Naive thymus-derived CD4-positive, alpha-beta T cell (primary cell): ENCODE data around the gene ATP5F1E. TPM values are rescaled to one million over a fixed set of nuclear protein-coding genes. Genes with fewer than 3 reads are reported as not detected.

Source experiments
- ATAC-seq: fragments of 150-1000 bp; cut with Tn5 transposase; 2 replicates; pipeline ENCODE4 v1.10.0; 2021; ENCODE audit warnings: mild to moderate bottlenecking, moderate library complexity
- CTCF ChIA-PET: fragments of 350-600 bp; sonication (Branson Sonifier 250); formaldehyde crosslinking; loops from one replicate; lab custom pipeline; 2021; ENCODE audit warnings: antibody characterized with exemption; lab: Charles Lee
- POLR2A ChIA-PET: fragments of 350-600 bp; sonication (Branson Sonifier 250); formaldehyde crosslinking; loops from one replicate; lab custom pipeline; 2021; ENCODE audit warnings: antibody characterized with exemption, inconsistent platforms; lab: Charles Lee
- DNase-seq, 9 donors: peaks; one replicate each; pipeline versions ENCODE4 v3.0.0 to v3.0.0-alpha.2; 2020 to 2022; ENCODE audit warnings: mixed read lengths in 1 of 9
- H3K27ac ChIP-seq: one replicate; pipeline ENCODE4 v1.7.0; 2013; ENCODE audit warnings: mild to moderate bottlenecking, low read depth, low read length, moderate library complexity
- H3K27me3 ChIP-seq, 2 donors: one replicate each; pipeline ENCODE4 v1.7.0; 2013; ENCODE audit warnings: low read length in 2 of 2, mild to moderate bottlenecking in 2 of 2, moderate library complexity in 2 of 2; ENCODE audit not compliant: control insufficient read depth in 2 of 2, insufficient read depth in 2 of 2
- H3K36me3 ChIP-seq, 3 experiments: 1 replicate in 2 of 3; 2 replicates in 1 of 3; pipeline ENCODE4 v1.7.0; 2013; ENCODE audit warnings: low read length in 3 of 3, mild to moderate bottlenecking in 3 of 3, moderate library complexity in 1 of 3; ENCODE audit not compliant: insufficient read depth in 3 of 3, control insufficient read depth in 2 of 3
- H3K4me1 ChIP-seq, 2 donors: one replicate each; pipeline ENCODE4 v1.7.0; 2013; ENCODE audit warnings: low read length in 2 of 2, mild to moderate bottlenecking in 2 of 2, moderate library complexity in 1 of 2; ENCODE audit not compliant: control insufficient read depth in 2 of 2, insufficient read depth in 2 of 2
- H3K4me3 ChIP-seq: 2 replicates; pipeline ENCODE4 v1.7.0; 2013; ENCODE audit warnings: mild to moderate bottlenecking, low read length
- H3K9me3 ChIP-seq, 3 experiments: 1 replicate in 2 of 3; 2 replicates in 1 of 3; pipeline ENCODE4 v1.7.0; 2013; ENCODE audit warnings: low read length in 3 of 3; ENCODE audit not compliant: control insufficient read depth in 2 of 3
- H3K27ac Mint-ChIP-seq, 9 donors: one replicate each; pipeline ENCODE4 v1.8.0; 2020 to 2022; ENCODE audit warnings: mixed read lengths in 9 of 9, mild to moderate bottlenecking in 8 of 9, moderate library complexity in 5 of 9, inconsistent platforms in 2 of 9
- H3K27me3 Mint-ChIP-seq, 5 donors: one replicate each; pipeline ENCODE4 v1.8.0; 2021 to 2022; ENCODE audit warnings: mixed read lengths in 5 of 5, mild to moderate bottlenecking in 1 of 5
- H3K36me3 Mint-ChIP-seq, 5 donors: one replicate each; pipeline ENCODE4 v1.8.0; 2020 to 2022; ENCODE audit warnings: mixed read lengths in 5 of 5, mild to moderate bottlenecking in 3 of 5, inconsistent platforms in 1 of 5
- H3K4me1 Mint-ChIP-seq, 7 donors: one replicate each; pipeline ENCODE4 v1.8.0; 2020 to 2022; ENCODE audit warnings: mixed read lengths in 7 of 7, mild to moderate bottlenecking in 3 of 7, inconsistent platforms in 1 of 7
- H3K4me3 Mint-ChIP-seq, 10 donors: one replicate each; pipeline ENCODE4 v1.8.0; 2020 to 2022; ENCODE audit warnings: mild to moderate bottlenecking in 10 of 10, mixed read lengths in 10 of 10, moderate library complexity in 6 of 10, inconsistent platforms in 2 of 10
- H3K9me3 Mint-ChIP-seq, 11 donors: one replicate each; pipeline ENCODE4 v1.8.0; 2020 to 2022; ENCODE audit warnings: mixed read lengths in 11 of 11, mild to moderate bottlenecking in 4 of 11, inconsistent platforms in 1 of 11, moderate library complexity in 1 of 11
- intact Hi-C, 2 donors: fragments of 100-400 bp; cut with micrococcal nuclease; formaldehyde crosslinking; loops; one replicate each; pipeline ENCODE4 v1.15.1; 2023
- polyA plus RNA-seq, 2 donors: library from polyadenylated mRNA; unstranded; fragments of 300-500 nt; fragmentation: Illumina TruSeq; gene quantifications; one replicate each; pipeline ENCODE4 v1.2.3, GENCODE V29; 2021
- total RNA-seq, 6 experiments: library from RNA in 5 of 6; stranded (reverse) in 5 of 6; gene quantifications; 1 replicate in 5 of 6; 2 replicates in 1 of 6; pipeline ENCODE4 v1.2.3 and lab custom pipeline; 2021 to 2026

ATP5F1E gene
- total and polyA plus RNA-seq, 7 experiments from 2014 or later, result 31.4 to 81.7 (median 67.4) TPM

DNA sequence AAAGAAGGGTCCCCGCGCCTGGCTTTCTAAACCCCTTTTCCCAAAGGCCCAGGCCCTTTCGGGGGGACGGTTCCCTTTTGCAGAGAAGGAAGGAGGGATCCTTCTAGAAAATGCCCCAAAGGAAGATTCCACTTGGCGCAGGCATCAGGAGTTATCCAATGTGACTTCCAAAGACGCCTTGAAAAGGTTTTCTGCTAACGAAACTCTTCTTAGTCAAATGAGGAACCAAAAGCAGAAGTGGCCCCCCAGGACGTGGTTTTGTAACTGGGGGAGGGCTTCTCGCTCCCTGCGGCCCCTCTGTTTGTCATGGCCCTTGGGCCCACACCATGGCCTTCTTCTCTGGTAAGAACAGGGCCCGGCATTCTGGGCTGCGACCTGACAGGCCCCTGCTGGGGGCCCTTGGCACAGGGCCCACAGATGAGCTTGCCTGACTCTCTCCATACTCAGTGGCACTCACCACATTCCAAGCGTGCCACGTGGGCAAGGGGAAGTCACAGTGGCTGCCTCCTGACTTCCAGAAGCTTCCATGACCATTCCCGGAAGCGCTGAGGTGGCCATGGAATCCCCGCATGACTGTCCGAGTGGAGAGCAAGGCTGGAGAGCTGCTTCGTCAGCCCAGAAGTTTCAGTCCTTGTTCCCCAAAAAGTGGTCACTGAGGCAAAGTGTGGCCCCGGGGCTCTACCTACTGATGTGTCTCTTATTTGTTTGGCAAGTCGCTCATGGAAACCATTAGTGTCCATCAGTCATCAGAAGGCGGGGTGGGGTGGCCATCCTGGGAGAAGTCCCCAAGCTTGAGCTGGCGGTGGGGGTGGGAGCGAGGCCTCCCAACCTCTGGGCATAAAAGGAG, 24.2 kb downstream of the ATP5F1E start:
- no peaks in the 10 kb centered on the region for H3K9me3 Mint-ChIP-seq
- intact Hi-C loops, result loop anchor here in 1 of 2 donors (1.0 to 2.0 kb wide), 2 partner anchors 35 to 214 kb away; partner anchors contain the start of gene PRELID3B
- H3K9me3 ChIP-seq, result no peaks in the 10 kb centered on the region
- H3K4me3 Mint-ChIP-seq, result peak overlapping the region; percentile 61 to 81 (median 76)
- H3K4me1 ChIP-seq, result peaks cover 20 to 23% of the 10 kb centered on the region in 2 donors
- POLR2A ChIA-PET, result interaction anchor here (0.7 to 1.4 kb wide), 4 partner anchors 14 to 115 kb away, joined by 3 to 5 read pairs (median 3); no protein-coding TSS in a partner anchor
- peaks cover 30 to 50% (median 41%) of the 10 kb centered on the region in 7 donors for H3K4me1 Mint-ChIP-seq
- peak overlapping the region; percentile 62 for H3K27ac ChIP-seq
- H3K27ac Mint-ChIP-seq, result peak overlapping the region in 5 of 9 donors; percentile 36 to 81 (median 72)
- no peaks in the 10 kb centered on the region for H3K36me3 ChIP-seq
- CTCF ChIA-PET, result interaction anchor here (0.8 kb wide), 1 partner anchor 17 kb away, joined by 4 read pairs; no protein-coding TSS in a partner anchor
- H3K27me3 Mint-ChIP-seq, result no peaks in the 10 kb centered on the region
- DNase-seq, result peak in 1 of 9 donors; percentile 25
- peaks cover 0 to 8% (median 0%) of the 10 kb centered on the region in 5 donors for H3K36me3 Mint-ChIP-seq
- peak; percentile 41 for ATAC-seq
- H3K27me3 ChIP-seq, result no peaks in the 10 kb centered on the region
- no peak overlapping the region for H3K4me3 ChIP-seq

DNA sequence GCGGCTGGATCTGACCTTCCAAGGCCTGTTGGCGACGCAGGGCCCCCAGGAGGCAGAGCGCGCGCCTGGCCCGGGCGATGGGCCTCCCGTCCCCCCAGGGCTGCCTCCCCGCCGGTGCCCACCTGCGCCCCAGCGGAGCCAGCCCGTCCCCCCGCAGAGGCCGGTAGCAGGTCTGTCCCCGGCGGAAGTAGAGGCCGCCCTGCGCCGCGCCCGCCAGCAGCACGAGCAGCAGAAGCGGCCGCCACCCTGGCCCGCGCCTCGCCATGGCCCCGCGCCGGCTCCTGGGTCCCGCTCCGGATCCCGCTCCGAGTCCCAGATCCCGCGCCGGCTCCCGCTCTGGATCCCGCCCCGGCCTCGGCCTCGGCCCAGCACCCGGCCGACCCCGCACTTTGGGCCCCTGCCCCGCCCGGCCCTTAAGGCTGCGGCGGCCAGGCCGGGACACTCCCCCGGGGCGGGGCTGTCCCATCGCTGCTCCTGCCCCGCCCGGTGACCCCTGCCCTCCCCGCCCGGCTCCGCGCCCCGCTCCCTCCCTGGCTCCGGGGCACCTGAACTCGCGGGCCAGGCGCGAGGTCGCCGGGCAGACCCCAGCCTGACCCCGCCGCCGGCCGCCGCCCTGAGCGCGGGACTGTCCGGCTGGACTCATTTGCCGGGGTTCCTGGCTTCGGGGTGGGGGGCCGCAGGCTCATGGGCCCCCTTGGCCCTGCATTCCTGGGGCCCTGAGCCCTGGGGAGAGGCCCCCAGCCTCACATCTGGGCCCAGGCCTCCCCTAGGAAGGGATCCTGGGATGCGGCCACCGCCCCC, 25.1 kb downstream of the ATP5F1E start, which contains the start of gene CTSZ:
CTSZ (minus strand) TSS at position 391 of the 801 bp plus-strand sequence; CDS start at position 265, 126 bp downstream.
- ChIA-PET POLR2A (no interaction called here), CTCF (no interaction called here)
- Histone ChIP-seq H3K27me3 (no peaks in the 10 kb centered on the region), H3K9me3 (no peaks in the 10 kb centered on the region), H3K4me3 (peak within 1 kb of the TSS; percentile 55), H3K27ac (peak within 1 kb of the TSS; percentile 62), H3K4me1 (peaks cover 20 to 23% of the 10 kb centered on the region in 2 donors), H3K36me3 (no peaks in the 10 kb centered on the region)
- Mint-ChIP-seq H3K9me3 (no peaks in the 10 kb centered on the region), H3K36me3 (peaks cover 0 to 8% (median 0%) of the 10 kb centered on the region in 5 donors), H3K27me3 (no peaks in the 10 kb centered on the region), H3K27ac (peak within 1 kb of the TSS in 6 of 9 donors; percentile 36 to 93 (median 62)), H3K4me3 (peak within 1 kb of the TSS; percentile 72 to 89 (median 80)), H3K4me1 (peaks cover 32 to 54% (median 38%) of the 10 kb centered on the region in 7 donors)
- ATAC-seq (peak; percentile 63), DNase-seq (peak in 7 of 9 donors; percentile 22 to 70 (median 36))
- intact Hi-C loops, result loop anchor here (1.0 to 2.0 kb wide), 3 partner anchors 25 to 215 kb away; partner anchors contain the start of genes ATP5F1E (in 2 of the 2) and PRELID3B (in 1 of the 2)

DNA sequence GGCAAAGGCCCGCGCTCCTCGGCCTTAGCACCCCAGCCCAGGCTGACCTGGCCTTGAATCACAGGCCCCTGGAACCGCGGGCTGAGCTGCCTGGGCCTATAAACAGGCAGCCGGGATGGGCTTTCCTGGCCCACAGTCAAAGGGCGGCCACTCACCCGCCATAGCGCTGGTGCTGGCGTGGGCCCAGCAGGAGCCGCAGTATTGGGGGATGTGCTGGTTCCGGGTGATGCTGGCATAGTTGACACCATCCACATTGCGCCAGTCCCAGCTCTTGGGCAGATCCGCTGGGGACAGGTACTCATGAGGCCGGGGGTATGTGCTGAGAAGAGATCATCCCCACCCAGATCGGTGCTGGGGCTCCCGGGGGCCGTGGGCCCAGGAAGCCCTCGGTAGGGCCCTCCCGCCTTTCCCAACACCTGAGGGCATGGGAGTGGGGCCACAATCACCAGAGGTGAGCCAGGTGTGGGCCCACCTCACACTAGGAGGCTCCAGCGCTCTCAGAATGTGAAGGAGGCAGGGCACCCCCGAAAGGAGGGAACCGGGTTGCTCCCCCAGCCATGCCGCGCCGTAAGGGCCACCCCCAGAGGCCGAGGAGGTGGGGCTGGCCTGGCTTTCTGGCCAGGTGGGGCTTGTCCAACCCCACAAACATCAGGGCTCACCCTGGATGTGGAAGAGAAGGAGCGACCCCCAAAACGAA, 25.8 kb downstream of the ATP5F1E start:
- ChIA-PET POLR2A (interaction anchor here (1.7 to 2.1 kb wide), 2 partner anchors 26 to 116 kb away, joined by 4 to 10 read pairs; partner anchors contain the start of gene ATP5F1E), CTCF (no interaction called here)
- Mint-ChIP-seq H3K36me3 (peaks cover 0 to 12% (median 0%) of the 10 kb centered on the region in 5 donors), H3K4me1 (peaks cover 29 to 46% (median 34%) of the 10 kb centered on the region in 7 donors), H3K9me3 (no peaks in the 10 kb centered on the region), H3K27ac (peak overlapping the region in 3 of 9 donors; percentile 47 to 93 (median 84)), H3K4me3 (peak overlapping the region; percentile 68 to 89 (median 75)), H3K27me3 (no peaks in the 10 kb centered on the region)
- Histone ChIP-seq H3K36me3 (no peaks in the 10 kb centered on the region), H3K27ac (peak overlapping the region; percentile 62), H3K9me3 (no peaks in the 10 kb centered on the region), H3K27me3 (no peaks in the 10 kb centered on the region), H3K4me3 (peak overlapping the region; percentile 55), H3K4me1 (peaks cover 20 to 23% of the 10 kb centered on the region in 2 donors)
- no peak for ATAC-seq
- no peak for DNase-seq
- intact Hi-C loops, result loop anchor here (1.0 to 2.0 kb wide), 2 partner anchors 26 to 36 kb away; partner anchors contain the start of genes ATP5F1E (in 2 of the 2) and PRELID3B (in 1 of the 2)

DNA sequence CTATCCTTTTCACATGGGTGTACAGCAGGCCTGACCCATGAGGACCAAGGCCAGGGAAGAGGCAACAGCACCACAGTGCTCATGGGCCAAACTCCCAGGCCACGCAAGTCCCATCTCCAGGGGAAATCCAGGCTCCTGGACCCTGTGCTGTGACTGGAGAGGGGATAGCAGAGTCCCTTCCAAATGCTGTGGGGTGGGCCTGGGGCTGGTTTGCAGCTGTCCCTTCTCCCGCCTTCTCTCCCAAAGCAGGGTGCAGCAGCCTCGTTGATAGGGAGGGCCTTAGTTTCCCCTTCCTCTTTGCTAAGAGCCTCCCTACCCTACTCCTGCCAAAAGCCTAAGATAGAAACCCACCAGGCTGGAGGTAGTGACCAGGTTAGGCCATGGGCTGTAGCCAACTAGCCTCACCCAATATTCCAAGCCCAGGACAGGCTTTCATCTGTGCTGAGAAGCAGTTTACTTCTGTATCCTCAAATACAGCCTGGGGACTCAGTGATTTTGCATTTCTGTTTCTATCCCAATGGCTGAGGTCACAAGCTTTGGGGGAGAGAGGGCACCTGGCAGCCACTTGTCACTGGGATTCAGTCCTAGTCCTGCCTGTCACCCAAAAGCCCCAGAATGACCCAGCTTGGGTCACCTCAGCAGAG, 26.5 kb downstream of the ATP5F1E start:
- Mint-ChIP-seq H3K27ac (peak overlapping the region in 8 of 9 donors; percentile 69 to 93 (median 82)), H3K27me3 (no peaks in the 10 kb centered on the region), H3K4me3 (peak overlapping the region; percentile 68 to 89 (median 80)), H3K36me3 (peaks cover 0 to 12% (median 0%) of the 10 kb centered on the region in 5 donors), H3K4me1 (peaks cover 26 to 43% (median 33%) of the 10 kb centered on the region in 7 donors), H3K9me3 (no peaks in the 10 kb centered on the region)
- Histone ChIP-seq H3K27me3 (no peaks in the 10 kb centered on the region), H3K4me1 (peaks cover 20 to 23% of the 10 kb centered on the region in 2 donors), H3K36me3 (no peaks in the 10 kb centered on the region), H3K9me3 (no peaks in the 10 kb centered on the region), H3K4me3 (peak overlapping the region; percentile 55), H3K27ac (peak overlapping the region; percentile 62)
- ChIA-PET POLR2A (interaction anchor here (0.6 to 2.1 kb wide), 4 partner anchors 8 to 346 kb away, joined by 3 to 10 read pairs (median 4); partner anchors contain the start of gene ATP5F1E), CTCF (no interaction called here)
- intact Hi-C loops, result loop anchor here (1.0 to 2.0 kb wide), 4 partner anchors 15 to 37 kb away; partner anchors contain the start of genes ATP5F1E (in 2 of the 2), NELFCD (in 2 of the 2) and PRELID3B (in 2 of the 2)
- ATAC-seq (no peak), DNase-seq (no peak)

DNA sequence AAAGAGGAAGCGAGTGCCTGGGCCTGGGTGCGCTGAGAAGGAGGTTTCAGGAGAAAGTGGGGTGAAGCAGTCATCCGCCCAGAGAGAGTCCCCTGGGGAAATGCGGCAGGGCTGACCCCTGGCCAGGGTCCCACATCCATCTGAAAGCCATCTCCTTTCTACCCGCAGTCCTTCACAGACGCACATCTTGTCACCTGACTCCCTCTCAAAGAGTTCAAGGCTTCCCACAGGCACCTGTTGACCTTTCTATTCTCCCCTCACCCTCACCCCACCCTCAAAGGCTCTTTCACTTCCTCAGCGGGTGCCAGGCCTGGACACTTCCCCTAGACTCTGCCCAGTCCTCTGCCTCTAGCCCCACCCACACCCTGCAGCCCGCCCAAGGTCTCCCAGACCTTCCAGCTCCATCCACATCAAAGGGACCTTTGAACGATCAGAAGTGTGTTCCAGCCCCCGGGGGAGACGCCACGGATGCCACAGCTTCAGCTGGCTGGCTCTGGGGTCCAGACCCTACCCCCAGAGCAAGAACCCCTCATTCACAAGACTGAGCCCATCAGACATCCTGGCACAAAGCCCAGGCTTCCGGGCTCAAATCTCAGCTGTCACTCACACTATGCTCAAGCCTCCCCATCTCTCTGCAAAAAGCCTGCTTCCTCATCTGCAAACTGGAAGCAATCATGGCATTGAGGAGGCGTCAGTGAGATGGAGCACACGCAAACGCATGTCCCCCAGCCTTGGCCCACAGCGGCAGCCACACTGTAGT, 27.2 kb downstream of the ATP5F1E start:
- POLR2A ChIA-PET, result interaction anchor here (0.5 to 2.1 kb wide), 6 partner anchors 9 to 345 kb away, joined by 3 to 10 read pairs (median 4); partner anchors contain the start of gene ATP5F1E

More for the DNA sequence above, 27.2 kb downstream of the ATP5F1E start:
- Histone ChIP-seq H3K4me3 (peak overlapping the region; percentile 55), H3K36me3 (no peaks in the 10 kb centered on the region), H3K9me3 (no peaks in the 10 kb centered on the region), H3K27ac (peak overlapping the region; percentile 34), H3K27me3 (no peaks in the 10 kb centered on the region), H3K4me1 (peaks cover 20 to 23% of the 10 kb centered on the region in 2 donors)
- no peaks in the 10 kb centered on the region for H3K27me3 Mint-ChIP-seq
- CTCF ChIA-PET, result no interaction called here
- intact Hi-C loops, result loop anchor here (2.0 kb wide), 3 partner anchors 14 to 38 kb away; partner anchors contain the start of genes NELFCD (in 2 of the 2) and PRELID3B (in 1 of the 2)
- peak; percentile 73 for ATAC-seq
- H3K9me3 Mint-ChIP-seq, result no peaks in the 10 kb centered on the region
- H3K36me3 Mint-ChIP-seq, result peaks cover 0 to 13% (median 0%) of the 10 kb centered on the region in 5 donors
- peak overlapping the region; percentile 69 to 93 (median 82) for H3K27ac Mint-ChIP-seq
- H3K4me3 Mint-ChIP-seq, result peak overlapping the region; percentile 68 to 89 (median 80)
- peak in 7 of 9 donors; percentile 17 to 54 (median 50) for DNase-seq
- H3K4me1 Mint-ChIP-seq, result peaks cover 26 to 41% (median 33%) of the 10 kb centered on the region in 7 donors
